Karpas-422 (cell line): ENCODE measurements around the gene RIT2. TPM values are rescaled to one million over a fixed set of nuclear protein-coding genes. Genes with fewer than 3 reads are reported as not detected.

Experiments used
- DNase-seq: peaks from one replicate; pipeline ENCODE4 v3.0.0-alpha.2; 2015
- H2AFZ ChIP-seq: fragments of 200-600 bp; sonication (generic); 2 replicates; pipeline ENCODE4 v1.6.1; 2014; ENCODE audit warnings: antibody characterized with exemption, low read length, mixed read lengths
- H3K27ac ChIP-seq: fragments of 200-600 bp; sonication (generic); 2 replicates; pipeline ENCODE4 v1.5.1; 2014; ENCODE audit warnings: mild to moderate bottlenecking, low read length, moderate library complexity
- H3K27me3 ChIP-seq: fragments of 200-600 bp; sonication (generic); 2 replicates; pipeline ENCODE4 v1.6.1; 2014; ENCODE audit warnings: low read length, mixed read lengths
- H3K36me3 ChIP-seq: fragments of 200-600 bp; sonication (generic); 2 replicates; pipeline ENCODE4 v1.6.1; 2014; ENCODE audit warnings: low read length, mixed read lengths; ENCODE audit not compliant: insufficient read depth
- H3K4me1 ChIP-seq: fragments of 200-600 bp; sonication (generic); 2 replicates; pipeline ENCODE4 v1.6.1; 2014; ENCODE audit warnings: mild to moderate bottlenecking, low read length, mixed read lengths
- H3K4me2 ChIP-seq: fragments of 200-600 bp; sonication (generic); 2 replicates; pipeline ENCODE4 v1.6.1; 2014; ENCODE audit warnings: low read length, low read depth, mild to moderate bottlenecking; ENCODE audit not compliant: poor library complexity, severe bottlenecking
- H3K4me3 ChIP-seq: fragments of 200-600 bp; sonication (generic); 2 replicates; pipeline ENCODE4 v1.5.1; 2014; ENCODE audit warnings: mild to moderate bottlenecking, antibody characterized with exemption, low read length, mixed read lengths
- H3K79me2 ChIP-seq: fragments of 200-600 bp; sonication (generic); 2 replicates; pipeline ENCODE4 v1.6.1; 2014; ENCODE audit warnings: mild to moderate bottlenecking, low read length, mixed read lengths
- H3K9ac ChIP-seq: fragments of 200-600 bp; sonication (generic); 2 replicates; pipeline ENCODE4 v1.6.0; 2014; ENCODE audit warnings: low read length
- H3K9me2 ChIP-seq: fragments of 200-600 bp; sonication (generic), shearing (Covaris generic); replicated peaks from 2 replicates; pipeline ENCODE4 v1.6.0; 2014; ENCODE audit warnings: mild to moderate bottlenecking, low read length, moderate library complexity; ENCODE audit not compliant: insufficient read depth
- H3K9me3 ChIP-seq: fragments of 300-700, 200-600 bp; sonication (generic); 2 replicates; pipeline ENCODE4 v1.6.1; 2014; ENCODE audit warnings: low read length, mixed read lengths
- H4K20me1 ChIP-seq: fragments of 200-600 bp; sonication (generic); 2 replicates; pipeline ENCODE4 v1.6.1; 2014; ENCODE audit warnings: mild to moderate bottlenecking, antibody characterized with exemption, low read length, low read depth; ENCODE audit not compliant: insufficient read depth
- total RNA-seq: library from RNA; depleted of rRNA; stranded (reverse); fragments of >200 nt; shearing (Covaris generic); gene quantifications from 2 replicates; pipeline ENCODE4 v1.2.3, GENCODE V29; 2014; ENCODE audit warnings: low replicate concordance; rRNA removed

The RIT2 gene
- total RNA-seq: not detected in 2 replicates

GRCh38 chr18:43115076-43115921 lies at the start of gene RIT2:
Gene RIT2 (minus strand): TSS chr18:43115685.
- H3K4me3 ChIP-seq: no peak within 1 kb of the TSS
- no peak within 1 kb of the TSS for H3K27ac ChIP-seq
- no peak within 1 kb of the TSS for H2AFZ ChIP-seq
- H3K9me3 ChIP-seq: peaks cover 11% of the 10 kb centered on the region
- H3K79me2 ChIP-seq: no peaks in the 10 kb centered on the region
- H4K20me1 ChIP-seq: no peaks in the 10 kb centered on the region
- DNase-seq: no peak
- no peak within 1 kb of the TSS for H3K9ac ChIP-seq
- H3K27me3 ChIP-seq: no peaks in the 10 kb centered on the region
- H3K4me1 ChIP-seq: no peaks in the 10 kb centered on the region
- H3K4me2 ChIP-seq: no peak within 1 kb of the TSS
- 0 out of 2 replicates have a peak, but pooled peaks cover 2% of the 10 kb centered on the region for H3K9me2 ChIP-seq
- no peaks in the 10 kb centered on the region for H3K36me3 ChIP-seq

- Histone ChIP-seq H3K9me3 (peaks cover 13% of the 10 kb centered on the region), H3K4me2 (no peak overlapping the region), H3K4me3 (no peak overlapping the region), H3K36me3 (no peaks in the 10 kb centered on the region), H3K27ac (no peak overlapping the region), H3K27me3 (no peaks in the 10 kb centered on the region), H3K9ac (no peak overlapping the region), H3K4me1 (no peaks in the 10 kb centered on the region), H3K79me2 (no peaks in the 10 kb centered on the region), H2AFZ (no peak overlapping the region), H3K9me2 (no peaks in the 10 kb centered on the region), H4K20me1 (no peaks in the 10 kb centered on the region)
- no peak for DNase-seq
These were observed 46.0 kb upstream of the RIT2 start for GRCh38 chr18:43161528-43161927.

- Histone ChIP-seq H3K4me3 (no peak overlapping the region), H3K9me2 (no peaks in the 10 kb centered on the region), H3K27ac (no peak overlapping the region), H3K9me3 (peaks cover 11% of the 10 kb centered on the region), H3K4me1 (no peaks in the 10 kb centered on the region), H2AFZ (no peak overlapping the region), H3K9ac (no peak overlapping the region), H3K36me3 (no peaks in the 10 kb centered on the region), H4K20me1 (no peaks in the 10 kb centered on the region), H3K79me2 (no peaks in the 10 kb centered on the region), H3K27me3 (no peaks in the 10 kb centered on the region), H3K4me2 (no peak overlapping the region)
- no peak for DNase-seq
These were observed 45.0 kb upstream of the RIT2 start for GRCh38 chr18:43160509-43160908.

- Histone ChIP-seq H3K4me2 (no peak overlapping the region), H3K27ac (no peak overlapping the region), H4K20me1 (no peaks in the 10 kb centered on the region), H3K9me3 (peaks cover 11% of the 10 kb centered on the region), H2AFZ (no peak overlapping the region), H3K4me1 (no peaks in the 10 kb centered on the region), H3K27me3 (no peaks in the 10 kb centered on the region), H3K4me3 (no peak overlapping the region), H3K9ac (no peak overlapping the region), H3K9me2 (no peaks in the 10 kb centered on the region), H3K79me2 (no peaks in the 10 kb centered on the region), H3K36me3 (no peaks in the 10 kb centered on the region)
- DNase-seq: no peak
These were observed 44.4 kb upstream of the RIT2 start for GRCh38 chr18:43159926-43160325.

DNA sequence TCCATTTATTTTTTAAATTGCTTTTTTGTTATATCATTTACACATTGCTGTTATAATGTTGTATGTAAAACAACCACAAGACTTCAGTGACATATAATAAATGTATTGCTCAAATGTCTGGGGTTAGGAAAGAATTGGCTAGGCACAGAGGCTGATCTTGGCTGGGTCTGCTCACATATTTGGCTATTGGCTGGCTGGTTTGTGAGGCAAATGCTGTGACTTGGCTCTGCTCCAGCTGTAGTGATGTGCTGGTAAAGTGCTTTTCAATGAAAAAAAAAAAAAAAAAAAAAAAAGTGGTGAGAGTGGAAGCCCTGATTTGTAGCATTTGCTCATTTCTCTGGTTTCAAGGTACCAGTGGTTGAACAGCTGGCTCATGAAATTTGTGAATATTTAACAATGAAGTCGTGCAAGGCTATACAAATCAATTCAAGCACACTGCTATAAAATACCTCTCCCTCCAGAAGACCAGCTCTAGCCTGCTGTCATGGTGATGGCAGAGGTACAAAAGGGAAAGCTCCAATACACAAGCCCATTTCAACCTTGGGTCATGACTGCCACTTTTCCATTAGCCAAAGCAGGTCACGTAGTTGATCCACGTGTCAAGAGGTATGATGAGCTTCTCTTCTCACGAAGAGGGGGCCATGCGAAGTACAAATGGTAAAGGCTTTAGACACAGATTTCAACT lies 43.7 kb upstream of the RIT2 start:
- H3K27ac ChIP-seq: no peak overlapping the region
- no peak overlapping the region for H3K9ac ChIP-seq
- no peak overlapping the region for H3K4me3 ChIP-seq
- no peaks in the 10 kb centered on the region for H3K27me3 ChIP-seq
- no peaks in the 10 kb centered on the region for H3K4me1 ChIP-seq
- H3K79me2 ChIP-seq: no peaks in the 10 kb centered on the region
- H3K9me3 ChIP-seq: peaks cover 6% of the 10 kb centered on the region
- H2AFZ ChIP-seq: no peak overlapping the region
- no peaks in the 10 kb centered on the region for H4K20me1 ChIP-seq
- no peak overlapping the region for H3K4me2 ChIP-seq
- H3K36me3 ChIP-seq: no peaks in the 10 kb centered on the region
- no peaks in the 10 kb centered on the region for H3K9me2 ChIP-seq
- DNase-seq: no peak

- peaks cover 12% of the 10 kb centered on the region for H3K9me3 ChIP-seq
- H3K27ac ChIP-seq: no peak overlapping the region
These were observed 42.9 kb upstream of the RIT2 start for GRCh38 chr18:43158381-43158780.

DNA sequence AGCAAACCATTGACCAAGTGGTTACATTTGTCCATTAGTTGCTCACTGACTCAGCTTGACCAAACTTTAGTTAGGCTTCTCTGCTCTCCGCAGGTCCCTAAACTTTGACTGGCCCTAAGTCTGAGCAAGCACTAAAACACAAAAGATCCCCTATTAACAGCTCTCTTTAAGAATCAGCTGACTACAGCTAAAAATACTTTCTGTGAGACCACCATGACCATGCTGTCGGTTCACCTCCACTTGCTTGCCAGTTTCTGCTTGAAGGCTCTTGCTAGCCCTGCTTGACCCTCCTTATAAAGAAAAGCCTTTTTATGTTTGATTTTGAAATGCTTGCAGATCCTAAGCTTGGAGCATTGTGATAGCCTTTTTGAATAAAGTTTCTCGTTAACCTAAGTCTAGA lies 40.4 kb upstream of the RIT2 start:
- no peak overlapping the region for H3K27ac ChIP-seq
- H3K36me3 ChIP-seq: no peaks in the 10 kb centered on the region
- H3K4me3 ChIP-seq: no peak overlapping the region
- H4K20me1 ChIP-seq: no peaks in the 10 kb centered on the region
- H3K4me1 ChIP-seq: no peaks in the 10 kb centered on the region
- DNase-seq: no peak
- no peak overlapping the region for H3K4me2 ChIP-seq
- H3K9ac ChIP-seq: no peak overlapping the region
- peaks cover 12% of the 10 kb centered on the region for H3K9me3 ChIP-seq
- H3K9me2 ChIP-seq: no peaks in the 10 kb centered on the region
- no peaks in the 10 kb centered on the region for H3K27me3 ChIP-seq
- H2AFZ ChIP-seq: no peak overlapping the region
- no peaks in the 10 kb centered on the region for H3K79me2 ChIP-seq

More at GRCh38 chr18:43158381-43158780, 42.9 kb upstream of the RIT2 start:
- Histone ChIP-seq H3K9ac (no peak overlapping the region), H4K20me1 (no peaks in the 10 kb centered on the region), H3K27me3 (no peaks in the 10 kb centered on the region), H3K4me2 (no peak overlapping the region), H2AFZ (no peak overlapping the region), H3K79me2 (no peaks in the 10 kb centered on the region), H3K4me1 (no peaks in the 10 kb centered on the region), H3K36me3 (no peaks in the 10 kb centered on the region), H3K9me2 (no peaks in the 10 kb centered on the region), H3K4me3 (no peak overlapping the region)
- no peak for DNase-seq

GRCh38 chr18:43148231-43148630 lies 32.7 kb upstream of the RIT2 start:
- no peak for DNase-seq
- Histone ChIP-seq H3K4me2 (no peak overlapping the region), H3K79me2 (no peaks in the 10 kb centered on the region)

More at GRCh38 chr18:43148231-43148630, 32.7 kb upstream of the RIT2 start:
- no peaks in the 10 kb centered on the region for H3K4me1 ChIP-seq
- no peak overlapping the region for H2AFZ ChIP-seq
- no peaks in the 10 kb centered on the region for H3K27me3 ChIP-seq
- no peaks in the 10 kb centered on the region for H4K20me1 ChIP-seq
- no peak overlapping the region for H3K4me3 ChIP-seq
- H3K36me3 ChIP-seq: no peaks in the 10 kb centered on the region
- H3K27ac ChIP-seq: no peak overlapping the region
- no peaks in the 10 kb centered on the region; the same call in 1 of the 2 replicates for H3K9me3 ChIP-seq
- H3K9me2 ChIP-seq: no peaks in the 10 kb centered on the region
- no peak overlapping the region for H3K9ac ChIP-seq
